ENCODE results near the gene APOBR. TPM values are rescaled to one million over a fixed set of nuclear protein-coding genes. Genes with fewer than 3 reads are reported as not detected.

Gene APOBR
- total and polyA plus RNA-seq, 9 of the 15 experiments (the other 6 are each of a cell fraction or from before 2014, with no cell fraction given): 0.08 to 6.1 (median 2.8) TPM; not detected in 1

- TF ChIP-seq, protein P1, sequence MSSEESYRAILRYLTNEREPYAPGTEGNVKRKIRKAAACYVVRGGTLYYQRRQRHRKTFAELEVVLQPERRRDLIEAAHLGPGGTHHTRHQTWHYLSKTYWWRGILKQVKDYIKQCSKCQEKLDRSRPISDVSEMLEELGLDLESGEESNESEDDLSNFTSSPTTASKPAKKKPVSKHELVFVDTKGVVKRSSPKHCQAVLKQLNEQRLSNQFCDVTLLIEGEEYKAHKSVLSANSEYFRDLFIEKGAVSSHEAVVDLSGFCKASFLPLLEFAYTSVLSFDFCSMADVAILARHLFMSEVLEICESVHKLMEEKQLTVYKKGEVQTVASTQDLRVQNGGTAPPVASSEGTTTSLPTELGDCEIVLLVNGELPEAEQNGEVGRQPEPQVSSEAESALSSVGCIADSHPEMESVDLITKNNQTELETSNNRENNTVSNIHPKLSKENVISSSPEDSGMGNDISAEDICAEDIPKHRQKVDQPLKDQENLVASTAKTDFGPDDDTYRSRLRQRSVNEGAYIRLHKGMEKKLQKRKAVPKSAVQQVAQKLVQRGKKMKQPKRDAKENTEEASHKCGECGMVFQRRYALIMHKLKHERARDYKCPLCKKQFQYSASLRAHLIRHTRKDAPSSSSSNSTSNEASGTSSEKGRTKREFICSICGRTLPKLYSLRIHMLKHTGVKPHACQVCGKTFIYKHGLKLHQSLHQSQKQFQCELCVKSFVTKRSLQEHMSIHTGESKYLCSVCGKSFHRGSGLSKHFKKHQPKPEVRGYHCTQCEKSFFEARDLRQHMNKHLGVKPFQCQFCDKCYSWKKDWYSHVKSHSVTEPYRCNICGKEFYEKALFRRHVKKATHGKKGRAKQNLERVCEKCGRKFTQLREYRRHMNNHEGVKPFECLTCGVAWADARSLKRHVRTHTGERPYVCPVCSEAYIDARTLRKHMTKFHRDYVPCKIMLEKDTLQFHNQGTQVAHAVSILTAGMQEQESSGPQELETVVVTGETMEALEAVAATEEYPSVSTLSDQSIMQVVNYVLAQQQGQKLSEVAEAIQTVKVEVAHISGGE (CRISPR knock-in tag; IDR thresholded peaks at IDR 0.05): no peak
- TF ChIP-seq ZNF644 (tag; IDR thresholded peaks at IDR 0.05; ENCODE audit: low read depth) (peak; percentile 64; the same call in 1 of the 2 replicates), STAT5A (IDR thresholded peaks at IDR 0.05; ENCODE audit: borderline replicate concordance, low read length) (no peak), MIER1 (IDR thresholded peaks at IDR 0.05; ENCODE audit: low read depth) (no peak), ZNF398 (CRISPR knock-in tag; IDR thresholded peaks at IDR 0.05) (no peak), ZFX (CRISPR knock-in tag; IDR thresholded peaks at IDR 0.05) (no peak), ETS1 (conservative IDR thresholded peaks at IDR 0.05; ENCODE audit: control insufficient read depth, low read depth, low read length) (no peak), CREB5 (CRISPR knock-in tag; IDR thresholded peaks at IDR 0.05) (no peak), ZNF584 (CRISPR knock-in tag; IDR thresholded peaks at IDR 0.05; ENCODE audit: low read depth) (0 out of 2 replicates have a peak, but pooled peaks have one; percentile 43), SNIP1 (IDR thresholded peaks at IDR 0.05; ENCODE audit: low read depth) (no peak), ZBTB49 (CRISPR knock-in tag; IDR thresholded peaks at IDR 0.05; ENCODE audit: borderline replicate concordance) (no peak), IRF2 (CRISPR knock-in tag; IDR thresholded peaks at IDR 0.05) (no peak), TAL1 (IDR thresholded peaks at IDR 0.05) (no peak), ZNF57 (CRISPR knock-in tag; IDR thresholded peaks at IDR 0.05) (no peak)
Measured at GRCh38 chr16:28538733-28539596, 44.5 kb downstream of the APOBR start, which contains the start of gene NUPR1 (continued).
